ENCODE results near the gene SNRPE. TPM values are rescaled to one million over a fixed set of nuclear protein-coding genes. Genes with fewer than 3 reads are reported as not detected.

SNRPE gene
- total and polyA plus RNA-seq, 2 experiments from 2014 or later, result 99.3 to 904 TPM

DNA sequence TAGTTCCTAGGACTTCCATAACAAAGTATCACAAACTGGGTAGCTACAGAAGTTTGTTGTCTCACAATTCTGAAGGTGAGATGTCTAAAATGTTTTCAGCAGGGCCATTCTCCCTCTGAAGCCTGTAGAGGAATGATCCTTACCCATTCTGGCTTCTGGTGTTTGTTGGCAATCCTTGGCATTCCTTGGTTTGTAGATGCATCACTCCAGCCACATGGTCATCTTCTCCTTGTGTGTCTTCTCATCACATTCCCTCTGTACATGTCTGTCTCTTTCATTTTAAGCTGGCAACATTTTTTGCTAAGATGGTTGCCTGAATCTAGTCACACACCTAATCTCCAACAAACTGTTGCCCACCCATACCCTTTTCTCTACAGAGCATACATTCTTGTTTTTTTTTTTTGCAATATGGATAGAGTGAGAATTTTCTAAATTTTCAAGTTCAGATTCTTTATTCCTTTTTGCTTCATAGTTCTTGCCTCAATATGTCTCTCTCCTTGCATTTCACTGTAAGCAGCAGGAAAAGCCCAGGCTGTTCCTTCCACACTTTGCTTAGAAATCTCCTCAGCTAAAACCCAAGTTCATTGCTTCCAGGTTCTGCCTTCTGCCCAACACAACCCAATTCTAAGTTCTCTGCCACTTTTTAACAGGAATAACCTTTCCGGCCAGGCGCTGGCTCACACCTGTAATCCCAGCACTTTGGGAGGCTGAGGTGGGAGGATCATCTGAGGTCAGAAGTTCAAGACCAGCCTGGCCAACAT, 47.6 kb upstream of the SNRPE start:
- H3K79me2 ChIP-seq (replicated peaks; ENCODE audit: insufficient read depth), result peaks cover 81% of the 10 kb centered on the region
- H3K36me3 Mint-ChIP-seq (ENCODE audit: low read depth), result peaks cover 58% of the 10 kb centered on the region

DNA sequence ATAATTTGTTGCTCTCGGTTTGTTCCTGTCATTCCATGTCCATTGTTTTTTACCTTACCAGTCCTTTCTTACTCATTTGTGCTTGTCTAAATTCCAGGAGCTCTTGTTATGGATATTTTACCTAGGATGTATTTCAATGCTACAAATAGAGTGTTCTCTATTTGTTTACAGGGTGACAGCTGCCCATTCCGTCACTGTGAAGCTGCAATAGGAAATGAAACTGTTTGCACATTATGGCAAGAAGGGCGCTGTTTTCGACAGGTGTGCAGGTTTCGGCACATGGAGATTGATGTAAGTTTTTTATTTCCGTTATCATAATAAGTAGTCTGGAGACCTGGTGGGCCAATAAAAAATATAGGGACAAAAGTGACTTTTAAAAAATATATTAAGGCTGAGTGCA, 43.0 kb upstream of the SNRPE start:
- peaks cover 64% of the 10 kb centered on the region for H3K79me2 ChIP-seq (replicated peaks; ENCODE audit: insufficient read depth)
- Mint-ChIP-seq H3K36me3 (ENCODE audit: low read depth) (peaks cover 80% of the 10 kb centered on the region), H3K4me3 (no peak overlapping the region), H3K9me3 (no peaks in the 10 kb centered on the region), H3K27me3 (ENCODE audit: insufficient read depth, low read depth, poor library complexity) (peaks cover 4% of the 10 kb centered on the region), H3K27ac (peak overlapping the region; percentile 58; the same call in 1 of the 2 replicates), H3K4me1 (no peaks in the 10 kb centered on the region)
- ATAC-seq (no peak), DNase-seq (ENCODE audit: low spot score) (no peak)
- peaks cover 43% of the 10 kb centered on the region for H3K36me3 ChIP-seq (ENCODE audit: insufficient read depth)
- peak overlapping the region; percentile 29; the same call in 1 of the 2 replicates for H3K27ac ChIP-seq (ENCODE audit: low read depth)
- H3K4me3 ChIP-seq, result no peak overlapping the region
- H4K20me1 ChIP-seq (replicated peaks; ENCODE audit: insufficient read depth), result peaks cover 29% of the 10 kb centered on the region
- no peaks in the 10 kb centered on the region for H3K9me2 ChIP-seq (ENCODE audit: insufficient read depth)
- no peaks in the 10 kb centered on the region for H3K27me3 ChIP-seq (ENCODE audit: insufficient read depth)
- no peak overlapping the region for H2AFZ ChIP-seq
- H3K4me2 ChIP-seq, result no peak overlapping the region
- no peaks in the 10 kb centered on the region for H3K4me1 ChIP-seq (ENCODE audit: insufficient read depth)
- no peaks in the 10 kb centered on the region for H3F3A ChIP-seq (replicated peaks; ENCODE audit: low read depth)
- TF ChIP-seq EZH2 (IDR thresholded peaks at IDR 0.05; ENCODE audit: low read depth, unreplicated experiment) (no peak), NANOG (IDR thresholded peaks at IDR 0.05; ENCODE audit: borderline replicate concordance) (no peak), ZNF114 (CRISPR knock-in tag; IDR thresholded peaks at IDR 0.05) (no peak), STAT1 (IDR thresholded peaks at IDR 0.05; ENCODE audit: unreplicated experiment) (no peak), EZH2phosphoT487 (IDR thresholded peaks at IDR 0.05; ENCODE audit: unreplicated experiment) (no peak), JUNB (IDR thresholded peaks at IDR 0.05; ENCODE audit: unreplicated experiment) (no peak), POLR2AphosphoS5 (IDR thresholded peaks at IDR 0.05; ENCODE audit: low read depth) (no peak), CREB1 (CRISPR knock-in tag; IDR thresholded peaks at IDR 0.05; ENCODE audit: low read depth) (no peak)
- TF ChIP-seq, protein P1, sequence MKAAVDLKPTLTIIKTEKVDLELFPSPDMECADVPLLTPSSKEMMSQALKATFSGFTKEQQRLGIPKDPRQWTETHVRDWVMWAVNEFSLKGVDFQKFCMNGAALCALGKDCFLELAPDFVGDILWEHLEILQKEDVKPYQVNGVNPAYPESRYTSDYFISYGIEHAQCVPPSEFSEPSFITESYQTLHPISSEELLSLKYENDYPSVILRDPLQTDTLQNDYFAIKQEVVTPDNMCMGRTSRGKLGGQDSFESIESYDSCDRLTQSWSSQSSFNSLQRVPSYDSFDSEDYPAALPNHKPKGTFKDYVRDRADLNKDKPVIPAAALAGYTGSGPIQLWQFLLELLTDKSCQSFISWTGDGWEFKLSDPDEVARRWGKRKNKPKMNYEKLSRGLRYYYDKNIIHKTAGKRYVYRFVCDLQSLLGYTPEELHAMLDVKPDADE (IDR thresholded peaks at IDR 0.05), result no peak
- TF ChIP-seq, protein P2, sequence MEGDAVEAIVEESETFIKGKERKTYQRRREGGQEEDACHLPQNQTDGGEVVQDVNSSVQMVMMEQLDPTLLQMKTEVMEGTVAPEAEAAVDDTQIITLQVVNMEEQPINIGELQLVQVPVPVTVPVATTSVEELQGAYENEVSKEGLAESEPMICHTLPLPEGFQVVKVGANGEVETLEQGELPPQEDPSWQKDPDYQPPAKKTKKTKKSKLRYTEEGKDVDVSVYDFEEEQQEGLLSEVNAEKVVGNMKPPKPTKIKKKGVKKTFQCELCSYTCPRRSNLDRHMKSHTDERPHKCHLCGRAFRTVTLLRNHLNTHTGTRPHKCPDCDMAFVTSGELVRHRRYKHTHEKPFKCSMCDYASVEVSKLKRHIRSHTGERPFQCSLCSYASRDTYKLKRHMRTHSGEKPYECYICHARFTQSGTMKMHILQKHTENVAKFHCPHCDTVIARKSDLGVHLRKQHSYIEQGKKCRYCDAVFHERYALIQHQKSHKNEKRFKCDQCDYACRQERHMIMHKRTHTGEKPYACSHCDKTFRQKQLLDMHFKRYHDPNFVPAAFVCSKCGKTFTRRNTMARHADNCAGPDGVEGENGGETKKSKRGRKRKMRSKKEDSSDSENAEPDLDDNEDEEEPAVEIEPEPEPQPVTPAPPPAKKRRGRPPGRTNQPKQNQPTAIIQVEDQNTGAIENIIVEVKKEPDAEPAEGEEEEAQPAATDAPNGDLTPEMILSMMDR (conservative IDR thresholded peaks at IDR 0.05; ENCODE audit: low read depth in 2 of 2), result no peak
- TF ChIP-seq, protein P3, sequence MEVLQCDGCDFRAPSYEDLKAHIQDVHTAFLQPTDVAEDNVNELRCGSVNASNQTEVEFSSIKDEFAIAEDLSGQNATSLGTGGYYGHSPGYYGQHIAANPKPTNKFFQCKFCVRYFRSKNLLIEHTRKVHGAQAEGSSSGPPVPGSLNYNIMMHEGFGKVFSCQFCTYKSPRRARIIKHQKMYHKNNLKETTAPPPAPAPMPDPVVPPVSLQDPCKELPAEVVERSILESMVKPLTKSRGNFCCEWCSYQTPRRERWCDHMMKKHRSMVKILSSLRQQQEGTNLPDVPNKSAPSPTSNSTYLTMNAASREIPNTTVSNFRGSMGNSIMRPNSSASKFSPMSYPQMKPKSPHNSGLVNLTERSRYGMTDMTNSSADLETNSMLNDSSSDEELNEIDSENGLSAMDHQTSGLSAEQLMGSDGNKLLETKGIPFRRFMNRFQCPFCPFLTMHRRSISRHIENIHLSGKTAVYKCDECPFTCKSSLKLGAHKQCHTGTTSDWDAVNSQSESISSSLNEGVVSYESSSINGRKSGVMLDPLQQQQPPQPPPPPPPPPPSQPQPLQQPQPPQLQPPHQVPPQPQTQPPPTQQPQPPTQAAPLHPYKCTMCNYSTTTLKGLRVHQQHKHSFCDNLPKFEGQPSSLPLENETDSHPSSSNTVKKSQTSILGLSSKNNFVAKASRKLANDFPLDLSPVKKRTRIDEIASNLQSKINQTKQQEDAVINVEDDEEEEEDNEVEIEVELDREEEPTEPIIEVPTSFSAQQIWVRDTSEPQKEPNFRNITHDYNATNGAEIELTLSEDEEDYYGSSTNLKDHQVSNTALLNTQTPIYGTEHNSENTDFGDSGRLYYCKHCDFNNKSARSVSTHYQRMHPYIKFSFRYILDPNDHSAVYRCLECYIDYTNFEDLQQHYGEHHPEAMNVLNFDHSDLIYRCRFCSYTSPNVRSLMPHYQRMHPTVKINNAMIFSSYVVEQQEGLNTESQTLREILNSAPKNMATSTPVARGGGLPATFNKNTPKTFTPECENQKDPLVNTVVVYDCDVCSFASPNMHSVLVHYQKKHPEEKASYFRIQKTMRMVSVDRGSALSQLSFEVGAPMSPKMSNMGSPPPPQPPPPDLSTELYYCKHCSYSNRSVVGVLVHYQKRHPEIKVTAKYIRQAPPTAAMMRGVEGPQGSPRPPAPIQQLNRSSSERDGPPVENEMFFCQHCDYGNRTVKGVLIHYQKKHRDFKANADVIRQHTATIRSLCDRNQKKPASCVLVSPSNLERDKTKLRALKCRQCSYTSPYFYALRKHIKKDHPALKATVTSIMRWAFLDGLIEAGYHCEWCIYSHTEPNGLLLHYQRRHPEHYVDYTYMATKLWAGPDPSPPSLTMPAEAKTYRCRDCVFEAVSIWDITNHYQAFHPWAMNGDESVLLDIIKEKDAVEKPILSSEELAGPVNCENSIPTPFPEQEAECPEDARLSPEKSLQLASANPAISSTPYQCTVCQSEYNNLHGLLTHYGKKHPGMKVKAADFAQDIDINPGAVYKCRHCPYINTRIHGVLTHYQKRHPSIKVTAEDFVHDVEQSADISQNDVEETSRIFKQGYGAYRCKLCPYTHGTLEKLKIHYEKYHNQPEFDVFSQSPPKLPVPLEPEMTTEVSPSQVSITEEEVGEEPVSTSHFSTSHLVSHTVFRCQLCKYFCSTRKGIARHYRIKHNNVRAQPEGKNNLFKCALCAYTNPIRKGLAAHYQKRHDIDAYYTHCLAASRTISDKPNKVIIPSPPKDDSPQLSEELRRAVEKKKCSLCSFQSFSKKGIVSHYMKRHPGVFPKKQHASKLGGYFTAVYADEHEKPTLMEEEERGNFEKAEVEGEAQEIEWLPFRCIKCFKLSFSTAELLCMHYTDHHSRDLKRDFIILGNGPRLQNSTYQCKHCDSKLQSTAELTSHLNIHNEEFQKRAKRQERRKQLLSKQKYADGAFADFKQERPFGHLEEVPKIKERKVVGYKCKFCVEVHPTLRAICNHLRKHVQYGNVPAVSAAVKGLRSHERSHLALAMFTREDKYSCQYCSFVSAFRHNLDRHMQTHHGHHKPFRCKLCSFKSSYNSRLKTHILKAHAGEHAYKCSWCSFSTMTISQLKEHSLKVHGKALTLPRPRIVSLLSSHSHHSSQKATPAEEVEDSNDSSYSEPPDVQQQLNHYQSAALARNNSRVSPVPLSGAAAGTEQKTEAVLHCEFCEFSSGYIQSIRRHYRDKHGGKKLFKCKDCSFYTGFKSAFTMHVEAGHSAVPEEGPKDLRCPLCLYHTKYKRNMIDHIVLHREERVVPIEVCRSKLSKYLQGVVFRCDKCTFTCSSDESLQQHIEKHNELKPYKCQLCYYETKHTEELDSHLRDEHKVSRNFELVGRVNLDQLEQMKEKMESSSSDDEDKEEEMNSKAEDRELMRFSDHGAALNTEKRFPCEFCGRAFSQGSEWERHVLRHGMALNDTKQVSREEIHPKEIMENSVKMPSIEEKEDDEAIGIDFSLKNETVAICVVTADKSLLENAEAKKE (CRISPR knock-in tag; IDR thresholded peaks at IDR 0.05), result no peak

More for the DNA sequence above, 47.6 kb upstream of the SNRPE start:
- Histone ChIP-seq H3K4me3 (no peak overlapping the region), H3K4me1 (ENCODE audit: insufficient read depth) (no peaks in the 10 kb centered on the region), H3K9me2 (ENCODE audit: insufficient read depth) (no peaks in the 10 kb centered on the region), H3K4me2 (no peak overlapping the region), H4K20me1 (replicated peaks; ENCODE audit: insufficient read depth) (peaks cover 23% of the 10 kb centered on the region), H3K27me3 (ENCODE audit: insufficient read depth) (no peaks in the 10 kb centered on the region), H3K36me3 (ENCODE audit: insufficient read depth) (peaks cover 26% of the 10 kb centered on the region), H3K27ac (ENCODE audit: low read depth) (no peak overlapping the region), H3F3A (replicated peaks; ENCODE audit: low read depth) (no peaks in the 10 kb centered on the region), H2AFZ (no peak overlapping the region)
- DNase-seq (ENCODE audit: low spot score), result no peak
- Mint-ChIP-seq H3K4me1 (no peaks in the 10 kb centered on the region), H3K27me3 (ENCODE audit: insufficient read depth, low read depth, poor library complexity) (peaks cover 1% of the 10 kb centered on the region), H3K27ac (no peak overlapping the region), H3K4me3 (no peak overlapping the region), H3K9me3 (no peaks in the 10 kb centered on the region)
- no peak for ATAC-seq
- TF ChIP-seq JUNB (IDR thresholded peaks at IDR 0.05; ENCODE audit: unreplicated experiment), result no peak
